Panc1 (cell line): ENCODE measurements around the gene TNFAIP8L3. TPM values are rescaled to one million over a fixed set of nuclear protein-coding genes. Genes with fewer than 3 reads are reported as not detected.

Experiments
- ATAC-seq: fragments of 200-7000 bp; cut with Tn5 transposase; 2 replicates; pipeline ENCODE4 v1.9.1; 2020; ENCODE audit warnings: mild to moderate bottlenecking, moderate library complexity
- BruUV-seq: library from RNA; stranded (reverse); fragments of 400-500 nt; replicated peaks from 2 replicates; lab custom pipeline; 2021; lab: Mats Ljungman, UMichigan
- CTCF ChIA-PET: fragments of 300-600 bp; sonication (Branson Sonifier 250); formaldehyde crosslinking; loops from one replicate; lab custom pipeline; 2022; ENCODE audit warnings: antibody characterized with exemption; lab: Charles Lee
- POLR2A ChIA-PET: fragments of 300-600 bp; sonication (Branson Sonifier 250); formaldehyde crosslinking; loops from one replicate; lab custom pipeline; 2022; ENCODE audit warnings: antibody characterized with exemption; lab: Charles Lee
- DNase-seq: peaks from one replicate; pipeline ENCODE4 v3.0.0-alpha.2; 2010; ENCODE audit warnings: low read depth, low spot score
- H3K27ac ChIP-seq: 2 replicates; pipeline ENCODE4 v1.5.1; 2011; ENCODE audit warnings: mild to moderate bottlenecking, low read length, inconsistent platforms
- H3K27me3 ChIP-seq: fragments of 200-500 bp; sonication (Bioruptor generic); 2 replicates; pipeline ENCODE4 v1.6.0; 2014; ENCODE audit warnings: low read length, inconsistent platforms; ENCODE audit not compliant: control insufficient read depth, insufficient read depth
- H3K36me3 ChIP-seq: fragments of 200-500 bp; sonication (Bioruptor generic); 2 replicates; pipeline ENCODE4 v1.5.1; 2014; ENCODE audit warnings: inconsistent platforms, mild to moderate bottlenecking, low read length, moderate library complexity; ENCODE audit not compliant: control insufficient read depth, insufficient read depth
- H3K4me1 ChIP-seq: 2 replicates; pipeline ENCODE4 v1.5.1; 2011; ENCODE audit warnings: inconsistent platforms, mild to moderate bottlenecking, low read length, moderate library complexity; ENCODE audit not compliant: control insufficient read depth, insufficient read depth
- H3K4me3 ChIP-seq, 2 experiments: 2 replicates each; pipeline ENCODE4 v1.5.1; 2011 to 2012; ENCODE audit warnings: low read depth in 2 of 2, low read length in 2 of 2, mild to moderate bottlenecking in 2 of 2, inconsistent platforms in 1 of 2, moderate library complexity in 1 of 2
- H3K9me3 ChIP-seq: fragments of 200-500 bp; sonication (Bioruptor generic); 2 replicates; pipeline ENCODE4 v1.5.1; 2014; ENCODE audit warnings: low read depth, mild to moderate bottlenecking, inconsistent platforms, low read length, moderate library complexity; ENCODE audit not compliant: control insufficient read depth, insufficient read depth
- CTCF ChIP-seq: fragments of 450-650 bp; IDR thresholded peaks from 2 replicates; pipeline ENCODE4 v1.5.1; 2017; ENCODE audit warnings: mild to moderate bottlenecking
- POLR2AphosphoS5 ChIP-seq: IDR thresholded peaks from 2 replicates; pipeline ENCODE4 v1.6.1; 2012; ENCODE audit warnings: mild to moderate bottlenecking, low read depth, low read length, moderate library complexity
- REST ChIP-seq, 2 experiments: IDR thresholded peaks; 2 replicates each; pipeline ENCODE4 v1.6.1; 2011 to 2012; ENCODE audit warnings: low read depth in 2 of 2, control low read depth in 1 of 2, low read length in 1 of 2, mild to moderate bottlenecking in 1 of 2, moderate library complexity in 1 of 2; ENCODE audit not compliant: insufficient read depth in 1 of 2
- SIN3A ChIP-seq: IDR thresholded peaks from 2 replicates; pipeline ENCODE4 v1.6.1; 2012; ENCODE audit warnings: low read depth, mild to moderate bottlenecking, low read length, moderate library complexity, borderline replicate concordance; ENCODE audit not compliant: insufficient read depth
- TCF7L2 ChIP-seq: IDR thresholded peaks from 2 replicates; pipeline ENCODE4 v1.6.1; 2011; ENCODE audit warnings: mild to moderate bottlenecking, low read depth, low read length, inconsistent platforms
- in situ Hi-C: cut with HindIII; loops from 2 replicates; pipeline ENCODE4 v1.10.0; 2016; ENCODE audit warnings: low sequenced_read_pairs, low pct_unique_long_range_greater_than_20kb
- intact Hi-C: fragments of 100-400 bp; cut with micrococcal nuclease; formaldehyde crosslinking; loops from one replicate; pipeline ENCODE4 v1.10.0; 2022; ENCODE audit not compliant: unreplicated experiment
- total RNA-seq: library from RNA; stranded (reverse); gene quantifications from one replicate; pipeline ENCODE4 v1.2.1, GENCODE V29; 2021; ENCODE audit not compliant: unreplicated experiment

Gene TNFAIP8L3
- total RNA-seq, 1 experiment from 2014 or later, result 1.0 TPM

- POLR2A ChIA-PET, result no interaction called here
- Histone ChIP-seq H3K4me1 (no peaks in the 10 kb centered on the region; the same call in 1 of the 2 replicates), H3K36me3 (no peaks in the 10 kb centered on the region), H3K27ac (no peak overlapping the region), H3K9me3 (no peaks in the 10 kb centered on the region; the same call in 1 of the 2 replicates), H3K27me3 (no peaks in the 10 kb centered on the region), H3K4me3 (no peak overlapping the region)
- CTCF ChIA-PET, result no interaction called here
- no peak for ATAC-seq
- DNase-seq, result no peak
- BruUV-seq, result no TSS peak
- intact Hi-C loops, result no loop called here
- TF ChIP-seq CTCF (no peak), REST (IDR thresholded peaks at IDR 0.05; ENCODE audit: insufficient read depth in 1 of 2, low read depth in 2 of 2, low read length in 1 of 2) (no peak), TCF7L2 (no peak), SIN3A (no peak), POLR2AphosphoS5 (no peak)
- in situ Hi-C loops, result no loop called here
These were observed 24.4 kb upstream of the TNFAIP8L3 start for GRCh38 chr15:51119120-51119519.

GRCh38 chr15:51117270-51117669, 22.6 kb upstream of the TNFAIP8L3 start:
- Histone ChIP-seq H3K4me1 (no peaks in the 10 kb centered on the region; the same call in 1 of the 2 replicates), H3K27me3 (no peaks in the 10 kb centered on the region), H3K36me3 (no peaks in the 10 kb centered on the region), H3K27ac (no peak overlapping the region), H3K9me3 (no peaks in the 10 kb centered on the region), H3K4me3 (no peak overlapping the region)
- ATAC-seq (no peak), DNase-seq (no peak)
- in situ Hi-C loops, result no loop called here
- POLR2A ChIA-PET, result interaction anchor here (0.7 kb wide), 1 partner anchor 110 kb away, joined by 6 read pairs; no protein-coding TSS in a partner anchor
- CTCF ChIA-PET, result no interaction called here
- TF ChIP-seq TCF7L2 (no peak), POLR2AphosphoS5 (no peak), REST (IDR thresholded peaks at IDR 0.05; ENCODE audit: insufficient read depth in 1 of 2, low read depth in 2 of 2, low read length in 1 of 2) (no peak), CTCF (no peak)
- BruUV-seq, result no TSS peak
- intact Hi-C loops, result no loop called here
